K562 (cell line): Measurements from ENCODE around the gene ACACB. TPM values are rescaled to one million over a fixed set of nuclear protein-coding genes. Genes with fewer than 3 reads are reported as not detected.
A peak's percentile ranks its signal among the peaks of the same experiment; 100 is the strongest.

ENCODE experiments used
- ATF1 ChIP-seq, 2 experiments: fragments of 450-650 bp in 1 of 2; IDR thresholded peaks; 2 replicates each; pipeline ENCODE4 v1.6.1; 2016; ENCODE audit warnings: missing compliant biosample characterization in 1 of 2, missing genetic modification characterization in 1 of 2
- ATF7 ChIP-seq: fragments of 450-650 bp; IDR thresholded peaks from 2 replicates; pipeline ENCODE4 v1.7.1; 2014; ENCODE audit warnings: mild to moderate bottlenecking, moderate library complexity
- BRD9 ChIP-seq: fragments of 450-650 bp; IDR thresholded peaks from 2 replicates; pipeline ENCODE4 v1.6.1; 2018; ENCODE audit warnings: low read depth; ENCODE audit not compliant: partially characterized antibody
- CBFA2T2 ChIP-seq: fragments of 450-650 bp; conservative IDR thresholded peaks from 2 replicates; pipeline ENCODE4 v1.6.1; 2017; ENCODE audit warnings: mild to moderate bottlenecking
- CEBPB ChIP-seq: fragments of 450-650 bp; IDR thresholded peaks from 2 replicates; pipeline ENCODE4 v1.6.1; 2016; ENCODE audit warnings: missing genetic modification characterization, missing compliant biosample characterization
- CTBP1 ChIP-seq: fragments of 450-650 bp; IDR thresholded peaks from 2 replicates; pipeline ENCODE4 v1.6.1; 2016; ENCODE audit warnings: borderline replicate concordance
- DNMT1 ChIP-seq: fragments of 450-650 bp; IDR thresholded peaks from 2 replicates; pipeline ENCODE4 v1.6.1; 2016; ENCODE audit warnings: antibody characterized with exemption, mild to moderate bottlenecking
- ETV6 ChIP-seq, 3 experiments: fragments of 150-350 bp in 1 of 3; sonication (generic) in 1 of 3; formaldehyde crosslinking in 1 of 3; IDR thresholded peaks; 2 replicates each; pipeline versions ENCODE4 v1.6.1 to v1.8.0; 2014 to 2022; ENCODE audit warnings: borderline replicate concordance in 2 of 3, low read depth in 2 of 3, antibody characterized with exemption in 1 of 3, low read length in 1 of 3, mild to moderate bottlenecking in 1 of 3, missing genetic modification reagents in 1 of 3
- FOXM1 ChIP-seq, 2 experiments: fragments of 450-650 bp in 1 of 2; sonication (generic) in 1 of 2; formaldehyde crosslinking in 1 of 2; IDR thresholded peaks; 2 replicates each; pipeline versions ENCODE4 v1.6.1 to v1.9.0; 2017 to 2022; ENCODE audit warnings: low read depth in 2 of 2, mild to moderate bottlenecking in 2 of 2, missing genetic modification reagents in 1 of 2, moderate library complexity in 1 of 2
- HDAC6 ChIP-seq: IDR thresholded peaks from 2 replicates; pipeline ENCODE4 v1.6.1; 2012; ENCODE audit warnings: low read depth, mild to moderate bottlenecking, control low read depth, inconsistent platforms, low read length, moderate library complexity
- KHSRP ChIP-seq: fragments of 450-650 bp; IDR thresholded peaks from 2 replicates; pipeline ENCODE4 v1.6.1; 2017
- NCOA1 ChIP-seq: fragments of 450-650 bp; IDR thresholded peaks from 2 replicates; pipeline ENCODE4 v1.6.1; 2016; ENCODE audit warnings: low read depth
- NELFE ChIP-seq: IDR thresholded peaks from 2 replicates; pipeline ENCODE4 v1.6.1; 2011; ENCODE audit warnings: mild to moderate bottlenecking; ENCODE audit not compliant: insufficient read depth, insufficient read length
- RB1 ChIP-seq: fragments of 450-650 bp; IDR thresholded peaks from 2 replicates; pipeline ENCODE4 v1.6.1; 2017; ENCODE audit warnings: low read depth, mild to moderate bottlenecking
- SAP30 ChIP-seq: fragments of 200-600 bp; sonication (generic); IDR thresholded peaks from 2 replicates; pipeline ENCODE4 v1.6.1; 2012; ENCODE audit warnings: borderline replicate concordance, low read depth, mild to moderate bottlenecking, moderate library complexity, low read length, control low read depth, inconsistent platforms; ENCODE audit not compliant: insufficient read depth, poor library complexity, severe bottlenecking
- ZEB2 ChIP-seq: fragments of 450-650 bp; IDR thresholded peaks from 2 replicates; pipeline ENCODE4 v1.6.1; 2016
- ZNF311 ChIP-seq: fragments of 250-450 bp; sonication (Bioruptor Pico); IDR thresholded peaks from 2 replicates; pipeline ENCODE4 v1.4.0; 2020; ENCODE audit warnings: mild to moderate bottlenecking, moderate library complexity
- ZNF583 ChIP-seq: fragments of 250-450 bp; sonication (Bioruptor Pico); IDR thresholded peaks from 2 replicates; pipeline ENCODE4 v1.4.0; 2020
- polyA plus RNA-seq, 8 experiments: library from polyadenylated mRNA; depleted of rRNA in 4 of 8; stranded (reverse) in 5 of 8; unstranded in 3 of 8; fragments of >200 nt; fragmentation: Nextera tagmentation in 2 of 8; fragmentation: Illumina TruSeq in 1 of 8; extraction: Ambion mirVana in 2 of 8; extraction: Trizol in 1 of 8; gene quantifications; 2 replicates each; pipeline versions ENCODE4 v1.2.1 to v1.2.3, GENCODE V29; 2011 to 2014; ENCODE audit warnings: inconsistent platforms in 1 of 8, missing spikeins in 1 of 8
- total RNA-seq, 7 experiments: library from RNA; depleted of rRNA in 6 of 7; stranded (reverse); fragments of >200 nt in 6 of 7; fragmentation: Illumina TruSeq in 2 of 7; extraction: Trizol in 2 of 7; gene quantifications; 2 replicates each; pipeline versions ENCODE4 v1.2.1 to v1.2.3, GENCODE V29; 2011 to 2021; ENCODE audit warnings: low replicate concordance in 1 of 7
- TF ChIP-seq, protein P1 (sequence below), 2 experiments: IDR thresholded peaks; 2 replicates each; pipeline ENCODE4 v1.6.1; 2012; ENCODE audit warnings: improper control_type of control experiment in 2 of 2, low read depth in 2 of 2, low read length in 2 of 2, borderline replicate concordance in 1 of 2
- TF ChIP-seq, protein P2 (sequence below): IDR thresholded peaks from 2 replicates; pipeline ENCODE4 v1.6.1; 2014; ENCODE audit warnings: antibody characterized with exemption
- TF ChIP-seq, protein P3 (sequence below): fragments of 250-450 bp; sonication (Bioruptor Pico); IDR thresholded peaks from 2 replicates; pipeline ENCODE4 v1.5.0; 2021

Gene ACACB
- total and polyA plus RNA-seq, 9 of the 15 experiments (the other 6 are each of a cell fraction or from before 2014, with no cell fraction given): 0.10 to 2.5 (median 0.83) TPM

DNA sequence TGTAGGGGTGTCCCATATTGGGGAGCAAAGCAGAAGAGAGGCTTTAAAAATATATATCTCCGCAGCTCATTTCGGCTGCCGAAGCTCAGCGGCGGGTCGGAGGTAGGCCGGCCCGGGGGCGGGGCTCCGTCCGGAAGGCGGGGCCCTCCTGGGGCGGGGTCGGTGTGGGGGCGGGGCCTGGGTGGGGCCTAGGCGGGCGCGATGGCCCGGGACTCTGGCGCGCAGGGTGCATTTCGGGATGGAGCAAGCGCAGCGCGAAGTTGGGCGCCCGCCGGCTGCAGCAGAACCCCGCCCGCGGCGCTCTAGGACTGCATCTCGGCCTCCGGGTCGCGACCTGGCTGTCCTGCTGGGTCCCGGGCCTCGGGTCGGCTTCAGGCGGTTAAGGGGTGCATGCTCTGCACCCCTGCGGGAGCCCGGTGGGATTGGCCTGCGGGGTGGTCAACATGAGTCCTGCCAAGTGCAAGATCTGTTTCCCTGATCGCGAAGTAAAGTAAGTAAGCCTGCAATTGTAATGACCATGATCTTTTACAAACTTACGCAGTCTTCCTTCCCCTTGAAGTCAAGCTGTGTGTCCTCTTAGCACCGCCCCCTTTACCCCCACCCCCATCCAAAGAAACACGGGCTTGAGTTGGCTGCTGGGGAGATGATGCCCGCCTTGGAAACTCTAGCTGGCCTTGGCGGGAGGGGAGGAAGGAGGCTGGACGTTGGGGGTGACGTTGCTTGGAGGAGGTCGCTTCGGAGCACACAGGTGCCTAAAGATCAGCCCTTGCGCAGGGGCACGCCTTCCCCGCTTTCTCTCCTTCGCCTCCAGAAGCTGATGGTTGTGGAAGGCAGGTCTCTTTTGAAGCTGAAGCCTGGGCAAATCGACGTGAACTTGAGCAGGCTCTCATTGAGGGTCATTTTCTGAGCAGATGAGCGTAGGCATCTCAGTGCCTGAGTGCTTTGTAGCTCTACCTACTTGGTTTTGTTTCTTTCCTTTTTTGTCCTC lies 38.4 kb downstream of the ACACB start (continued):
- no peak for TF ChIP-seq NCOA1
- TF ChIP-seq CTBP1: 0 out of 2 replicates have a peak, but pooled peaks have one; percentile 32
- no peak for TF ChIP-seq BRD9
- no peak for TF ChIP-seq KHSRP
- no peak for TF ChIP-seq NELFE
- TF ChIP-seq SAP30: no peak
- no peak for TF ChIP-seq ETV6 (IDR thresholded peaks at IDR 0.05; ENCODE audit: borderline replicate concordance in 1 of 2, low read depth in 2 of 2, low read length in 1 of 2)
- no peak for TF ChIP-seq ETV6 (CRISPR knock-in tag; IDR thresholded peaks at IDR 0.05; ENCODE audit: borderline replicate concordance)
- TF ChIP-seq CEBPB (tag): no peak
- TF ChIP-seq DNMT1: no peak
- no peak for TF ChIP-seq ZEB2
- TF ChIP-seq CBFA2T2: no peak
- TF ChIP-seq ATF1 (CRISPR knock-in tag; IDR thresholded peaks at IDR 0.05): no peak
- TF ChIP-seq ATF1 (tag; IDR thresholded peaks at IDR 0.05): peak; percentile 62
- TF ChIP-seq ZNF583 (CRISPR knock-in tag): no peak
- TF ChIP-seq, protein P1, sequence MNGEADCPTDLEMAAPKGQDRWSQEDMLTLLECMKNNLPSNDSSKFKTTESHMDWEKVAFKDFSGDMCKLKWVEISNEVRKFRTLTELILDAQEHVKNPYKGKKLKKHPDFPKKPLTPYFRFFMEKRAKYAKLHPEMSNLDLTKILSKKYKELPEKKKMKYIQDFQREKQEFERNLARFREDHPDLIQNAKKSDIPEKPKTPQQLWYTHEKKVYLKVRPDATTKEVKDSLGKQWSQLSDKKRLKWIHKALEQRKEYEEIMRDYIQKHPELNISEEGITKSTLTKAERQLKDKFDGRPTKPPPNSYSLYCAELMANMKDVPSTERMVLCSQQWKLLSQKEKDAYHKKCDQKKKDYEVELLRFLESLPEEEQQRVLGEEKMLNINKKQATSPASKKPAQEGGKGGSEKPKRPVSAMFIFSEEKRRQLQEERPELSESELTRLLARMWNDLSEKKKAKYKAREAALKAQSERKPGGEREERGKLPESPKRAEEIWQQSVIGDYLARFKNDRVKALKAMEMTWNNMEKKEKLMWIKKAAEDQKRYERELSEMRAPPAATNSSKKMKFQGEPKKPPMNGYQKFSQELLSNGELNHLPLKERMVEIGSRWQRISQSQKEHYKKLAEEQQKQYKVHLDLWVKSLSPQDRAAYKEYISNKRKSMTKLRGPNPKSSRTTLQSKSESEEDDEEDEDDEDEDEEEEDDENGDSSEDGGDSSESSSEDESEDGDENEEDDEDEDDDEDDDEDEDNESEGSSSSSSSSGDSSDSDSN (IDR thresholded peaks at IDR 0.05; ENCODE audit: borderline replicate concordance in 1 of 2, low read depth in 2 of 2, low read length in 2 of 2): peak in 1 of 2 experiments; percentile 47; a peak in 1 of 4 replicates
- no peak for TF ChIP-seq HDAC6
- peak; percentile 64; the same call in 1 of the 2 replicates for TF ChIP-seq ATF7
- TF ChIP-seq FOXM1 (IDR thresholded peaks at IDR 0.05; ENCODE audit: low read depth): no peak
- TF ChIP-seq FOXM1 (CRISPR knock-in tag; IDR thresholded peaks at IDR 0.05; ENCODE audit: low read depth): no peak
- TF ChIP-seq, protein P2, sequence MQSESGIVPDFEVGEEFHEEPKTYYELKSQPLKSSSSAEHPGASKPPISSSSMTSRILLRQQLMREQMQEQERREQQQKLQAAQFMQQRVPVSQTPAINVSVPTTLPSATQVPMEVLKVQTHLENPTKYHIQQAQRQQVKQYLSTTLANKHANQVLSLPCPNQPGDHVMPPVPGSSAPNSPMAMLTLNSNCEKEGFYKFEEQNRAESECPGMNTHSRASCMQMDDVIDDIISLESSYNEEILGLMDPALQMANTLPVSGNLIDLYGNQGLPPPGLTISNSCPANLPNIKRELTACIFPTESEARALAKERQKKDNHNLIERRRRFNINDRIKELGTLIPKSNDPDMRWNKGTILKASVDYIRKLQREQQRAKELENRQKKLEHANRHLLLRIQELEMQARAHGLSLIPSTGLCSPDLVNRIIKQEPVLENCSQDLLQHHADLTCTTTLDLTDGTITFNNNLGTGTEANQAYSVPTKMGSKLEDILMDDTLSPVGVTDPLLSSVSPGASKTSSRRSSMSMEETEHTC: no peak
- TF ChIP-seq, protein P3, sequence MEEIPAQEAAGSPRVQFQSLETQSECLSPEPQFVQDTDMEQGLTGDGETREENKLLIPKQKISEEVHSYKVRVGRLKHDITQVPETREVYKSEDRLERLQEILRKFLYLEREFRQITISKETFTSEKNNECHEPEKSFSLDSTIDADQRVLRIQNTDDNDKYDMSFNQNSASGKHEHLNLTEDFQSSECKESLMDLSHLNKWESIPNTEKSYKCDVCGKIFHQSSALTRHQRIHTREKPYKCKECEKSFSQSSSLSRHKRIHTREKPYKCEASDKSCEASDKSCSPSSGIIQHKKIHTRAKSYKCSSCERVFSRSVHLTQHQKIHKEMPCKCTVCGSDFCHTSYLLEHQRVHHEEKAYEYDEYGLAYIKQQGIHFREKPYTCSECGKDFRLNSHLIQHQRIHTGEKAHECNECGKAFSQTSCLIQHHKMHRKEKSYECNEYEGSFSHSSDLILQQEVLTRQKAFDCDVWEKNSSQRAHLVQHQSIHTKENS: no peak
- TF ChIP-seq ZNF311: no peak
- peak; percentile 60; the same call in 1 of the 2 replicates for TF ChIP-seq RB1
